GM12891 (cell line): ENCODE data around the gene SUGP1.

Experiments used
- POLR2A ChIP-seq: IDR thresholded peaks from 2 replicates; pipeline ENCODE4 v1.6.1; 2011; ENCODE audit warnings: low read depth, low read length, control low read depth
- POLR2AphosphoS5 ChIP-seq: IDR thresholded peaks from 2 replicates; pipeline ENCODE4 v1.6.1; 2011; ENCODE audit warnings: low read depth, low read length, control low read depth
- TAF1 ChIP-seq: IDR thresholded peaks from 2 replicates; pipeline ENCODE4 v1.6.1; 2011; ENCODE audit warnings: low read depth, low read length, control low read depth

DNA sequence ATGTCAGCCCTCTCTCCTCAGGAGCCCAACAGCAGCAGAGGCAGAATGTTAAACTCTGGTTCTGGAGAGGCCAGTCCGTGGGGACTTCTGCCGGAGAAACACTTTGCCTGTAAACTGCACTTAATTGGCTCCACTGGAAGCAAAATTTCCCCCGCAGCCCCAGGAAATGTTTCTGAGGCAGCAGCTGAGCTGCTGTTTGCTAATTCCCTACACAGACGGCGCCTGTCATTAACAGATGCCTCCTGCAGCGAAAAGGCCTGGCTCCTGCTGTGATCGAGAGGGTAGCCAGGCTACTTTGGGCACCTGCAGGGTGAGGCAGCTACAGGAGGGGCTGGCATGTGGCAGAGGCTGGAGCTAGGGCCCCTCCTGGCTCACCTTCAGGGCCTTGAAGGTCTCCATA lies 42.0 kb downstream of the SUGP1 start:
- no peak for TF ChIP-seq POLR2A
- no peak for TF ChIP-seq POLR2AphosphoS5
- no peak for TF ChIP-seq TAF1
